OCI-LY7 (cell line): ENCODE measurements around the gene FAM110D. TPM values are rescaled to one million over a fixed set of nuclear protein-coding genes. Genes with fewer than 3 reads are reported as not detected.

ENCODE experiments used
- BruUV-seq: library from RNA; stranded (reverse); fragments of 400-500 nt; replicated peaks from 2 replicates; lab custom pipeline; 2021; lab: Mats Ljungman, UMichigan
- CTCF ChIA-PET: fragments of 300-600 bp; sonication (Branson Sonifier 250); formaldehyde crosslinking; loops from one replicate; lab custom pipeline; 2022; ENCODE audit warnings: antibody characterized with exemption; ENCODE audit not compliant: unreplicated experiment; lab: Charles Lee
- POLR2A ChIA-PET: fragments of 300-600 bp; sonication (Branson Sonifier 250); formaldehyde crosslinking; loops from one replicate; lab custom pipeline; 2022; ENCODE audit warnings: antibody characterized with exemption; lab: Charles Lee
- DNase-seq: peaks from one replicate; pipeline ENCODE4 v3.0.0-alpha.2; 2015; ENCODE audit warnings: low spot score
- H2AFZ ChIP-seq: fragments of 200-600 bp; sonication (generic), shearing (Covaris generic); 2 replicates; pipeline ENCODE4 v1.6.1; 2014; ENCODE audit warnings: mild to moderate bottlenecking, antibody characterized with exemption, low read length, moderate library complexity
- H3K27ac ChIP-seq: fragments of 200-600 bp; sonication (generic); 2 replicates; pipeline ENCODE4 v1.5.1; 2014; ENCODE audit warnings: mixed run types, low read depth, mild to moderate bottlenecking, moderate library complexity, low read length, inconsistent platforms; ENCODE audit not compliant: poor library complexity, severe bottlenecking
- H3K36me3 ChIP-seq: fragments of 200-600 bp; sonication (generic); 2 replicates; pipeline ENCODE4 v1.6.1; 2014; ENCODE audit warnings: mild to moderate bottlenecking, antibody characterized with exemption, low read length, moderate library complexity, mixed read lengths; ENCODE audit not compliant: insufficient read depth
- H3K4me1 ChIP-seq: fragments of 200-600 bp; sonication (generic); 2 replicates; pipeline ENCODE4 v1.5.1; 2014; ENCODE audit warnings: mild to moderate bottlenecking, low read length; ENCODE audit not compliant: insufficient read depth, poor library complexity, severe bottlenecking
- H3K4me2 ChIP-seq: fragments of 200-600 bp; sonication (generic); 2 replicates; pipeline ENCODE4 v1.6.1; 2014; ENCODE audit warnings: mild to moderate bottlenecking, low read length
- H3K4me3 ChIP-seq: fragments of 200-600 bp; sonication (generic); 2 replicates; pipeline ENCODE4 v1.5.1; 2014; ENCODE audit warnings: mild to moderate bottlenecking, low read depth, low read length; ENCODE audit not compliant: poor library complexity, severe bottlenecking
- H3K79me2 ChIP-seq: fragments of 200-600 bp; sonication (generic); 2 replicates; pipeline ENCODE4 v1.6.1; 2016; ENCODE audit warnings: low read depth, mild to moderate bottlenecking, low read length, moderate library complexity, mixed read lengths; ENCODE audit not compliant: insufficient read depth
- H3K9me2 ChIP-seq: fragments of 200-600 bp; sonication (generic); 2 replicates; pipeline ENCODE4 v1.6.1; 2016; ENCODE audit warnings: mild to moderate bottlenecking, low read length, mixed read lengths; ENCODE audit not compliant: insufficient read depth
- H3K9me3 ChIP-seq: fragments of 200-600 bp; sonication (generic); 2 replicates; pipeline ENCODE4 v1.6.1; 2014; ENCODE audit warnings: mild to moderate bottlenecking, mixed run types, low read length, mixed read lengths
- H4K20me1 ChIP-seq: fragments of 200-600 bp; sonication (generic); 2 replicates; pipeline ENCODE4 v1.6.1; 2014; ENCODE audit warnings: mild to moderate bottlenecking, antibody characterized with exemption, low read length, moderate library complexity, mixed read lengths; ENCODE audit not compliant: insufficient read depth
- CTCF ChIP-seq: fragments of 200-600 bp; sonication (generic); conservative IDR thresholded peaks from 2 replicates; pipeline ENCODE4 v1.5.1; 2014; ENCODE audit warnings: mild to moderate bottlenecking, antibody characterized with exemption, low read length, moderate library complexity, mixed read lengths
- EZH2phosphoT487 ChIP-seq: fragments of 200-600 bp; sonication (generic); IDR thresholded peaks from 2 replicates; pipeline ENCODE4 v1.6.1; 2018; ENCODE audit warnings: low read depth, borderline replicate concordance, mild to moderate bottlenecking, mixed run types, antibody characterized with exemption, low read length, moderate library complexity, mixed read lengths
- intact Hi-C: fragments of 100-400 bp; cut with micrococcal nuclease; formaldehyde crosslinking; loops from one replicate; pipeline ENCODE4 v1.10.0; 2022; ENCODE audit not compliant: unreplicated experiment
- total RNA-seq, 2 experiments: library from RNA; depleted of rRNA in 1 of 2; stranded (reverse); fragments of >200 nt in 1 of 2; shearing (Covaris generic) in 1 of 2; gene quantifications; 2 replicates each; pipeline ENCODE4 v1.2.3, GENCODE V29; 2014 to 2022

The FAM110D gene
- total RNA-seq, 2 experiments from 2014 or later = 0.11 TPM; not detected in 1

- H2AFZ ChIP-seq = no peak overlapping the region
- TF ChIP-seq CTCF = no peak
- TF ChIP-seq EZH2phosphoT487 = no peak
- H3K9me3 ChIP-seq = no peaks in the 10 kb centered on the region
- ChIA-PET CTCF (no interaction called here), POLR2A (no interaction called here)
- H3K79me2 ChIP-seq = no peaks in the 10 kb centered on the region
- no peaks in the 10 kb centered on the region for H4K20me1 ChIP-seq
- H3K4me1 ChIP-seq = peaks cover 4% of the 10 kb centered on the region
- intact Hi-C loops = no loop called here
- H3K36me3 ChIP-seq = no peaks in the 10 kb centered on the region
- H3K9me2 ChIP-seq = no peaks in the 10 kb centered on the region
- no TSS peak for BruUV-seq
- no peak overlapping the region for H3K4me2 ChIP-seq
- DNase-seq = no peak
- no peak overlapping the region for H3K4me3 ChIP-seq
- no peak overlapping the region for H3K27ac ChIP-seq
These were observed 24.4 kb upstream of the FAM110D start for GRCh38 chr1:26134466-26134865.

- no peak overlapping the region for H3K27ac ChIP-seq
- H3K36me3 ChIP-seq = no peaks in the 10 kb centered on the region
- no peak overlapping the region for H3K4me2 ChIP-seq
- no peaks in the 10 kb centered on the region for H3K79me2 ChIP-seq
- ChIA-PET POLR2A (interaction anchor here (0.6 to 1.2 kb wide), 4 partner anchors 12 to 310 kb away, joined by 3 to 7 read pairs (median 4); no protein-coding TSS in a partner anchor), CTCF (interaction anchor here (0.5 kb wide), 1 partner anchor 102 kb away, joined by 4 read pairs; no protein-coding TSS in a partner anchor)
- H4K20me1 ChIP-seq = no peaks in the 10 kb centered on the region
- TF ChIP-seq CTCF = no peak
- TF ChIP-seq EZH2phosphoT487 = no peak
- no peak overlapping the region for H3K4me3 ChIP-seq
- H2AFZ ChIP-seq = no peak overlapping the region
- DNase-seq = peak; percentile 26
- H3K4me1 ChIP-seq = peaks cover 4% of the 10 kb centered on the region
- no peaks in the 10 kb centered on the region for H3K9me2 ChIP-seq
- intact Hi-C loops = no loop called here
- BruUV-seq = no TSS peak
- no peaks in the 10 kb centered on the region for H3K9me3 ChIP-seq
These were observed 19.8 kb upstream of the FAM110D start for GRCh38 chr1:26138974-26139558.

- Histone ChIP-seq H3K9me2 (no peaks in the 10 kb centered on the region), H3K9me3 (no peaks in the 10 kb centered on the region), H3K79me2 (no peaks in the 10 kb centered on the region), H3K4me3 (no peak overlapping the region), H3K4me1 (peaks cover 4% of the 10 kb centered on the region), H3K27ac (no peak overlapping the region), H4K20me1 (no peaks in the 10 kb centered on the region; the same call in 1 of the 2 replicates), H2AFZ (no peak overlapping the region), H3K4me2 (no peak overlapping the region), H3K36me3 (no peaks in the 10 kb centered on the region)
- intact Hi-C loops = no loop called here
- ChIA-PET CTCF (no interaction called here), POLR2A (interaction anchor here (0.7 to 1.8 kb wide), 3 partner anchors 18 to 253 kb away, joined by 3 to 10 read pairs (median 3); no protein-coding TSS in a partner anchor)
- no TSS peak for BruUV-seq
- DNase-seq = no peak
- no peak for TF ChIP-seq CTCF
- no peak for TF ChIP-seq EZH2phosphoT487
These were observed 16.7 kb upstream of the FAM110D start for GRCh38 chr1:26142159-26142558.
